ENCODE results near the gene NTM.

NTM gene

GRCh38 chr11:131979364-131979763 is 608.9 kb downstream of the NTM start:
- DNase-seq: no peak

DNA sequence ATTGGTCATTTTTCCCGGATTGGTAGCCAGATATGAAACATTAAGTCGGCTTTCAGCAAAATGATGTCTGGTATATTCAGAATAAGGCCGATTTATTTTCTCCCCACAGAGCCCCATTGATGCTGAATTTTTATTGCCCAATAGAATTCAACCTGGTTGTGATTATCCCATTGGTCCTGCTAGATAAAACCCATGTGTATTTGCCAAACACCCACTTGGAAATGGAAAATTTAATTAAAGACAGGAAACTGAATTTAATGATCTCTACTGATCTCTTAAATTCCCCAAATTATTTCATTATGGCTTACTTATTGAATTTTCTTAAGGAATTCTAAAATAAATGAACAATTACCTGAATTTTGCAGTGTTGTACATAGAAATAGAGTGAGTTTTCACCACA is 609.8 kb downstream of the NTM start:
- no peak for DNase-seq

- no peak for DNase-seq
These were observed 610.7 kb downstream of the NTM start for GRCh38 chr11:131980888-131981668.

DNA sequence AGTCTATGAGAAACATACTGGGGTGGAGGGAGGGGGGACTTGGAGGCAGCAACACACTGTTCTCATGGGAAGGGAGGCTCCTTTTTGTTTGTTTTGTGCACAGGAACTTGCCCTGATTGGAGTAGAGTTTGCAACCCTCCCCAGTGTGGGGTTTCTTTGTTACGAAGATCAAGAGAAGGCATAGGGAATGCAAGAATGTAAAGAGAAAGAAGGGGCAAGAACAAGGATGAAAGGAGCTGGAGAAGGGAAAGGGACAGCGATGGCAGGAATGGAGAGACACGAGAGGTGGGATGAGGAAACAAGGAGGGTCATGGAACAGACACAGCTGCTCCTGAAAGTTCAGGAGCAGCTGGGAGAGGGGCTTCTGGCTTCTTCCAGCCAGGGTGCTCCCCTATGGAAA is 611.7 kb downstream of the NTM start:
- DNase-seq: no peak

DNA sequence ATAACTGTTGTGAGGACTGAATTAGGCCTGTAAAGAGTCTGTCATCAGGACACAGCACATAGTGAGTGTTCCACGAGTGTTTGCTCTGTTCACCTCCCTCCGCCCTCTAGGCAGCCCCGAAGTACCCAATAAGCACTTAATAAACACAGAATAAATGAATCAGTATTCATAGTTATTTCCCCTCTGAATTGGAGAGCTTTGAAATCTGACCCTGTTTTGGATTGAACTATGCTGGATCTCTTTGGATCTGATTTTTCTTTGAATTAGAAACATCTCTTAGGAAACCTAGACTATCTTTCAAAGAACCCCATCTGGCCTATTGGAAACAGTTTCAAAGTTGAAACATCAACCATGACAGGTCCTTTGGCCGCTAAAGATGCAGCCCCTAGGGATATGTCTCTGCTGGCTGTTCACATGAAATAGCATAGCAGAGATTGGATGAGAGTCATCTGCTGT is 615.5 kb downstream of the NTM start:
- DNase-seq: no peak

- no peak for DNase-seq
These were observed 617.3 kb downstream of the NTM start for GRCh38 chr11:131987703-131988102.

DNA sequence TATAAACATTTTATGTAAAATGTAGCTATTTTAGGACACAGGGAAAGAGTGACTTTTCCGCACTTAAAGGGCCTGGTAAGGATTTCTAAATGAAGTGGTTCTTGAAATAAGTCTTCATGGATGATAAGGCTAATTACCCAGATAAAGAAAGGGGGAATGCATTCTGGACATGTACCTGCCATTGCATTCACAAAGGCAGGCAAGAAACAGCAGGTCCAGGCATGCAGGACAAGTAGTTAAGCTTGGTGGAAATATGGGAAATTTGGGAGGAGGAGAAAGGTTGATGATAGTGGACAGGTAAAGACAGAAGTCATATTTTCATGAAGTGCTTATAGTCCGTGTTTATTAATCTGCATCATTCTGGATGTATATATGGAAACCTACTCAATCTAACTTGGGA is 621.2 kb downstream of the NTM start:
- DNase-seq: no peak

GRCh38 chr11:131993246-131993645 is 622.8 kb downstream of the NTM start:
- no peak for DNase-seq

DNA sequence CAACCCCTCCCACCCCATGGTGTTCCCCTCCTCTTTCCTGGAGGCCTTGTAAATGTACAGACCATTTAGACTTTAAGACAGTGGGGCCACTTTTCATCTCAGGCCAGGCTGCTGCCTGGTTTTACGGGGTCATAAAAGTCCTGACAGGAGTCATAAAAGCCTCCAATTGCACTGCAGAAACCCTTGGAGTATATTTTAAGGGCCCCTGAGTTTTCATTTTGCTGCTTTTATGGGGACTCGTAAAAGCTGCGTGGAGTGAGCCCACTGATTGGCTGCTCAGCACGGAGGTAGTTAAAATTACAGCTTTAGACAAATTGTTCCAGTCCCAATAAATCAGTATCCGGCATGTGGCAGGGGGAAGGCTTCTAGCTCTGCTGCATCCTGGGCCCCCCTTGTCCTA is 627.6 kb downstream of the NTM start:
- no peak for DNase-seq

GRCh38 chr11:131999084-131999483 is 628.7 kb downstream of the NTM start:
- DNase-seq: no peak

DNA sequence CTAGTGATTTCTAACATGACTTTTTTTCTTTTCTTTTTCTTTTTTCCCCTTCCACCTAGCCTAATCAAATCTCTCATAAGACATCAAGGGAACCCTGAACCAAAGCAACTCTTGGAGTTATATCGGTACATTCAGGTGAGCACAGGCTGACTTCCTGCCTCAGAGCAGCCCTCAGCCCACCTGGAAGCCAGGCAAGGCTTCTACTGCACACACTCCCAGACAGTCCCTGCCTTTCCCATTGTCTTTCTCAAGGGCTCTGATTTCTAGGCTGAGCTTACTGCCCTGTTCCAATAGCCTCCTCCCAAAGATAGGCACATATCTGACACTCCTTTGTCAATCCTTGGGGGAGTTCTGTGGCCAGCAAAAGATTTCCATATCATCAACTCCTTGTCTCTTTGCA is 629.5 kb downstream of the NTM start:
- DNase-seq: no peak

DNA sequence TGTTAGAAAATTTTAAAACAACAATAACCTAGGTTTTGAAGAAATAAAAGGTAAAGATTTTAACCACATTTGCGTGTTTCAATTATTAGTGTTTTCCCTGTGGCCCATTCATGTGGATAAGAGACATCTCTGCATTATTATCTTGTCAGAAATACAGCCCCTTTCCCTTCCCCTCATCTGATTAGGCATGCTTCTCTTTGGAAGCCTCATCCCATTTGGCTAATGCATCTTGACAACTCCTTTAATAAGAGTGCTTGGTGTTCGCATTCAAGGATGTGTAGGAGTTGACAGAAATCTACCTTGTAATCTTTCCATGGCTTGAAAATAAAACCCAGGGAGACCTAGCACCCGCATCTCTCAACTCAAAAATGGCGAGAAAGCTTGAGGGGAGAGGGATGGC is 635.5 kb downstream of the NTM start:
- DNase-seq: no peak

- DNase-seq: no peak
These were observed 636.6 kb downstream of the NTM start for GRCh38 chr11:132006884-132007580.

GRCh38 chr11:132008226-132008625 is 637.8 kb downstream of the NTM start:
- DNase-seq: no peak

GRCh38 chr11:132008872-132009271 is 638.5 kb downstream of the NTM start:
- DNase-seq: no peak

DNA sequence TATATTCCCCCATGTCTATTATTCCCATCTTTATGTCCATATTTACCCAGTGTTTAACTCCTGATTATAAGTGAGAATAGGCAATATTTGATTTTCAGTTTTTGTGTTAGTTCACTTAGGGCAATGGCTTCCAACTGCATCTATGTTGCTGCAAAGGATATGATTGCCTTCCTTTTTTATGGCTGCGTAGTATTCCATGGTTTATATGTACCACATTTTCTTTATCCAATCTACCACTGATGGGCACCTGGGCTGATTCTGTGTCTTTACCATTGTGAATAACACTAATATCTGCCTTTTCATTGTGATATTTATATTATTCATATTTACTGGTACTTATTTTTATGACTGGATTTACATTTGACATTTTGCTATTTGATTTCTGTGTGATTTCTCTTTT is 649.6 kb downstream of the NTM start:
- no peak for DNase-seq

DNA sequence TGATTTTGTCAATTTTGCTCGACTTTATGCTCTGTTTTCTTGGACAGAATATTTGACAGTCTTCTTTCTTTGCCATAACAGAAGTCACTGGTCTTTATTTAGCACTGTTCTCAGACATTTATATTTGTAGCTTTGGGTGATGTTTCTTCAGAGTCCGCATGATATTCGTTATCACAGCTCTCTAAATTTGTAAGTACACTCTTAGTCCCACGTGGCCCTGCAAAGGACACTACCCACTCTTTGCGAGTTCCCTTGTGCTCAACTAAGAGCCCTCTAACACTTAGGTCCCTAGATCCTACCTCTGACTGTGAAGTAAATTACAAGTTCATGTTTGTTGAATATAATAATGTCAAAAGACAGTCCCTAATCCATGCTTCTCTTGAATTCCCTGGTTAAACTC is 651.9 kb downstream of the NTM start:
- no peak for DNase-seq

GRCh38 chr11:132022733-132023478 is 652.5 kb downstream of the NTM start:
- no peak for DNase-seq

GRCh38 chr11:132024587-132025295 is 654.3 kb downstream of the NTM start:
- no peak for DNase-seq

- no peak for DNase-seq
These were observed 656.3 kb downstream of the NTM start for GRCh38 chr11:132026746-132027145.

DNA sequence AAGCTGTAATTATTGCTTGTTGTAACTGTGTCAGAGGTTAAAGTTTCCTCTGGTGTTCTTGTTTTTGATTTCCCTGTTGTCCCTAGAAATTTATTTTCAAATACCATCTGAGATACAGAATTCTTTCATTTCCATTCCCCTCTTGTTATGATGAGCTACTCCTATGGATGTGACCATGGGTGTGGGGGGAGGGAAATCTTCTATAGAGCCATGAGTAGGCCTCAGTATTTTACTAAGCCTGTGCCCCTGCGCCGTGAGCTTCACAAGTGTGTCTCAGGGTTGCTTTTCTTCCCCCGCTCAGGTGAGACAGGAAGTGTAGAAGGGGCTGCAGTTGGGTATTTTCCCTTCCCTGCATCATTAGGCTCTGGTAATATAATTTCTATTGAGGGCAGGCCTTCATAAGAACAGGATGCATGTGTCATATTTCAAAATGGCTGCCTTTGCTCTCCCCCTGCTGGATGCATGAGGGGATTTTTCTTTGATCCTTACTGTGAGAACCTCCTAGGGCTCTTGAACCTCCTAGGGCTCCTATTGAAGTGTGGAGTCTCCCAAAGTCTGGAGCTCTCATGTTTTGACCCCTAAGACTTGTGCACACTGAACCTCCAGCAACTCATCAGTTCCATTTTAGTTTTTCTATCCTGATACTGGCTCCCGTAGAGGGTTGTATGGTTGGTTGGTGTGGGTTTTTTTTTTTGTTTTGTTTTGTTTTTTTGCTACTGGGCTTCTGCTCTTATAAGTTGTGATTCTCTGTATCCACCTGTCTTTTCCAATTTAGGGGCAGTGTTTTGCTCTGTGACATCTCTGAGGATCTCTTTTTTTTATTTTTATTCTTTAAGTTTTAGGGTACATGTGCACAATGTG is 658.2 kb downstream of the NTM start:
- no peak for DNase-seq

DNA sequence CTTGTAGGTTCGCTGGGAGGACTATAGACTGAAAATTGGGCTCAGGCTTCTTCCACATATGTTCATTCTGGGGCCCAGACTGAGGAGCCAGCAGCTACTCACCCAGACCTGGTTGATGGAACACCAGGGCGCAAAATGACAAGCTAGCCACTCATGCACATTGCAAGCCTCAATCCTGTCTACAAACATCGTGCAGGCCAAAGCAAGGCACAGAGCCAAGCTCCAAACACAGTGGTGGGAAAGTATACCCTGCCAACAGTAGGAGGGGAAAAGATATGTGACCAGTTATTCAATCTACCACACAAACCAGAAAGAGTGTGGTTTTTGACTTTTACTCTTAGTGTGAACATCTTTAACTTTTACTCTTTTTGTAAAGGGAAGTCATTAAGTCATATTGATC is 660.5 kb downstream of the NTM start:
- no peak for DNase-seq
